ENCODE data around the gene CD300A.
A peak's percentile ranks its signal among the peaks of the same experiment; 100 is the strongest.

CD300A gene

DNA sequence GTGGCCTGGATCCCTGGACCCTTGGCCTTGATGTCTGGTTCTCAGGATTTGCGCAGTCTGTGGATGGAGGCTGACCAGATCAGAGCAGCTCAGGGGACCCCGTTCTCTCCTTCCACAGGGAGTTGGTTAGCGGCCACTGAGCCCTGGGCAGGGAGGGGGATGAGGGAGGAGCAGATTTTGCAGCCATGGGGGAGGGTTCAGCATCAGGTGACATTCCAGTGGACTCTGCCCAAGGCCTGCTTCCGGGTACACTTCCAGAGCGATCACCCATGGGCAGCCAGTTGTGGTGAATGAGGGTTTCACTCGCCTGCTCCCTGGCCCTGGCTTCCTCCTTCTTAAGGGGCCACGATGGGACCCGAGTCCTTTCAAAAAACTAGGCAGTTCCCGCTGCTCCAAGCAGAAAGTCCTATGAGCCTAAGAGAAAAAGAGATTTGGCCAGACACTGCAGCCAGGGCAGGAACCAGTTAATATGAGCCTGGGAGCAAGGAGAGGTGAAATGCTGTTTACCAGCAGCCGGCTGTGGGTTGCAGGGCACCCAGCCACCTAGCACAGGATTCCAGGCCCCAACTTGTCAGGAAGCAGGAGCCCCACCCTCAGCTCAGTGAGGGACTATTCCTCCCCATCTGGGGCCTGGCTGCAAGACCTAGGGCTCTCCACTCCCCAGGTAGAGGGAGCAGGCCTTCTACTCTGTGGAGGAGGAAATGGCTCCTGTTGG is 39.2 kb upstream of the CD300A start:
- no peak for DNase-seq (ENCODE audit: low read depth)
- TF ChIP-seq, protein P1, sequence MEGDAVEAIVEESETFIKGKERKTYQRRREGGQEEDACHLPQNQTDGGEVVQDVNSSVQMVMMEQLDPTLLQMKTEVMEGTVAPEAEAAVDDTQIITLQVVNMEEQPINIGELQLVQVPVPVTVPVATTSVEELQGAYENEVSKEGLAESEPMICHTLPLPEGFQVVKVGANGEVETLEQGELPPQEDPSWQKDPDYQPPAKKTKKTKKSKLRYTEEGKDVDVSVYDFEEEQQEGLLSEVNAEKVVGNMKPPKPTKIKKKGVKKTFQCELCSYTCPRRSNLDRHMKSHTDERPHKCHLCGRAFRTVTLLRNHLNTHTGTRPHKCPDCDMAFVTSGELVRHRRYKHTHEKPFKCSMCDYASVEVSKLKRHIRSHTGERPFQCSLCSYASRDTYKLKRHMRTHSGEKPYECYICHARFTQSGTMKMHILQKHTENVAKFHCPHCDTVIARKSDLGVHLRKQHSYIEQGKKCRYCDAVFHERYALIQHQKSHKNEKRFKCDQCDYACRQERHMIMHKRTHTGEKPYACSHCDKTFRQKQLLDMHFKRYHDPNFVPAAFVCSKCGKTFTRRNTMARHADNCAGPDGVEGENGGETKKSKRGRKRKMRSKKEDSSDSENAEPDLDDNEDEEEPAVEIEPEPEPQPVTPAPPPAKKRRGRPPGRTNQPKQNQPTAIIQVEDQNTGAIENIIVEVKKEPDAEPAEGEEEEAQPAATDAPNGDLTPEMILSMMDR (IDR thresholded peaks at IDR 0.05; ENCODE audit: insufficient read depth, low read depth, low read length, missing control alignments), result no peak
- H3K4me3 ChIP-seq (ENCODE audit: low read depth, low read length), result no peak overlapping the region

GRCh38 chr17:74427763-74428153 is 38.7 kb upstream of the CD300A start:
- H3K4me3 ChIP-seq (ENCODE audit: low read depth, low read length), result no peak overlapping the region
- TF ChIP-seq, protein P1 (IDR thresholded peaks at IDR 0.05; ENCODE audit: insufficient read depth, low read depth, low read length, missing control alignments), result no peak
- DNase-seq (ENCODE audit: low read depth), result no peak

DNA sequence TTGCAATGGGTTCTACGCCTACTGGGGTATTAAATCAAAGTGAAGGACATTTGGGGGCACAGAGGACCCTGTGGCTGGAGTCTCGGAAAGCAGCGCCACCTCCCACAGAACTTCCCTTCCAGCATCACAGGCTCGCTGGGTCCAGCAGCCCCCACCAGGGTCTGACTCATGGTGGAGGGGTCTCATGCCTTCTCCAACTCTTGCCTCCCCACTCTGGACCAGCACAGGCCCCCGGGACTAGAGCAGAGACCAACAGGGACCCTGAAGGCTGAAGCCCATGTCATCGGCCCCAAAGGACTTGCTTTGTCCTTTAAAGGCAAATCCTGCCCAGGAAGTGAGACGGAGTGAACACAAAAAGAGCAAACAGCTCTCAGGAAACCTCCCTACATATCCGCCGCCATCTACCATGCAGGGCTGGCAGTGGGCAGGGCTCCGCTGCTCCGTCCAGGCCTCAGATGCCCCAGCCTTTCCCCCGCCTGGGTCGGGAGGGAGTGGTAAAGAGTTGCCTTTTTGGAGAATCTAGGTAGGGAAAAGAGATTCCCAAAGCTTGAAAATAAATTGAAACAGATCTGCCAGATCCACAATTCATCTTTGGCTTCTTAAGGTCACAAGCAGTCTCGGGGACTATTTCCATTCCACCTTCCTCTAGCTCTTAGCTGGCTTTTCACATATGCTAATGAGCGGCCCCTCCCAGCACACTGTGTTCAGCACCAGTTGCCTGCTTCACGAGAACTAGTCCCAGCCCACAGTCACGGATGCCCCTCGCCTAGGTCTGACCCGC is 36.6 kb upstream of the CD300A start:
- TF ChIP-seq, protein P1 (IDR thresholded peaks at IDR 0.05; ENCODE audit: insufficient read depth, low read depth, low read length, missing control alignments), result no peak
- no peak overlapping the region for H3K4me3 ChIP-seq (ENCODE audit: low read depth, low read length)
- DNase-seq (ENCODE audit: low read depth), result no peak

- TF ChIP-seq, protein P1 (IDR thresholded peaks at IDR 0.05; ENCODE audit: insufficient read depth, low read depth, low read length, missing control alignments), result no peak
- H3K4me3 ChIP-seq (ENCODE audit: low read depth, low read length), result no peak overlapping the region
- DNase-seq (ENCODE audit: low read depth), result no peak
Measured at GRCh38 chr17:74430385-74430705, 36.1 kb upstream of the CD300A start.

DNA sequence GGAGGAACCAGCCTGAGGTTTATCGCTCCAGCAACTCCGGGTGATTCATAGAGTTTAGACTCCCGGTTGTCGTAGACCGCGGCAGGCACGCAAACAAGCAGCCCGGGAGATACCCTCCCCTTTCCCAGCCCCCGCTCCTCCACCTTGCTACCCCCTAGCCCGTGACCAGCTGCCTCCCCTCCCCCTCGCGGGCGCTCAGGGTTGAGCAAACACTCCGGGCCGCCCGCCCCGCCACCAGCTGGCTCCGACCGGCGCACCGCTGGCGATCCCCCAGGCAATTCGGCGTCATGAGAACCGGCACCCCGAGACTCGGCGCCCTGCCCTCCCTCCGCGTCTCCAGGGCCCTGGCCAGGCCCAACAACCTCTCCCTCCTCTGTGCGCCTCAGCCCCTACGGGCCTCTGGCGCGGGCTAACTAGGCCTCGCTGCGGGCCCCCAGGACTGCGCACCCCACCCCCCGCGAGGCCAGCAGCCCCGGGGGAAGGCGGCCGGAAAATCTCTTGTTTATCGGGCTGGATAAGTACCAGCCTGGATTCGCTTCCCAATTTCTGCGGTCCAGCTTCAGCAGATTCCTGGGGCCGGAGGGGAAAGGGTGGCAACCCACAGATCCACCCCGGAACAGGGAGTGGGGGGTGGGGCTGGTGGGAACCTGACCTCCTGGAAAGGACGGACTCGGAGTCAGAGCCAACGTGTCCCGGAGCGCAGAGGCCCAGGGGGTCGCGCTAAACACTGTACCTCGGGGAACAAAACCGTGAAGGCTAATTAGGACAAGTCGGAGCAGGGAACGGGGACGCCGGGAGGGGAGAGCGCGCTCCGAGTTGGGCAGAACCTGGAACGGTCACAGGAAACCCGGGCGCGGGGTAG is 35.5 kb upstream of the CD300A start:
- peak overlapping the region; percentile 16 for H3K4me3 ChIP-seq (ENCODE audit: low read depth, low read length)
- TF ChIP-seq, protein P1 (IDR thresholded peaks at IDR 0.05; ENCODE audit: insufficient read depth, low read depth, low read length, missing control alignments), result no peak
- peak; percentile 63 for DNase-seq (ENCODE audit: low read depth)

- DNase-seq (ENCODE audit: low read depth), result peak; percentile 52
- TF ChIP-seq, protein P1 (IDR thresholded peaks at IDR 0.05; ENCODE audit: insufficient read depth, low read depth, low read length, missing control alignments), result no peak
- H3K4me3 ChIP-seq (ENCODE audit: low read depth, low read length), result peak within 1 kb of the TSS; percentile 16
Measured at GRCh38 chr17:74431568-74432423, 34.6 kb upstream of the CD300A start, which contains the start of gene GPRC5C. GPRC5C (plus strand) TSS chr17:74432088; CDS start chr17:74439777, 7,689 bp downstream.
